Stimulated activated naive B cell treated with anti-CD40 and anti-IgM and Interleukin-4, amounts not matched to agents 10 μg/mL and 1 μg/mL and 100 μg/mL, for 72 hours (primary cell): ENCODE results near the gene TMEM164.

ENCODE experiments used
- ATAC-seq, 2 donors: fragments of 150-1000 bp; cut with Tn5 transposase; replicated peaks; 2 replicates each; pipeline ENCODE4 v1.10.0; 2021; ENCODE audit warnings: moderate library complexity in 1 of 2
- DNase-seq: peaks from one replicate; pipeline ENCODE4 v3.0.0; 2021
- H3K27ac Mint-ChIP-seq: one replicate; pipeline ENCODE4 v1.8.0; 2022; ENCODE audit warnings: mild to moderate bottlenecking, mixed read lengths
- H3K27me3 Mint-ChIP-seq, 2 donors: one replicate each; pipeline ENCODE4 v1.8.0; 2022; ENCODE audit warnings: mixed read lengths in 2 of 2
- H3K36me3 Mint-ChIP-seq, 2 donors: one replicate each; pipeline ENCODE4 v1.8.0; 2022; ENCODE audit warnings: mixed read lengths in 2 of 2, mild to moderate bottlenecking in 1 of 2
- H3K4me1 Mint-ChIP-seq, 2 donors: one replicate each; pipeline ENCODE4 v1.8.0; 2022; ENCODE audit warnings: mixed read lengths in 2 of 2, mild to moderate bottlenecking in 1 of 2
- H3K4me3 Mint-ChIP-seq, 2 donors: one replicate each; pipeline ENCODE4 v1.8.0; 2022; ENCODE audit warnings: mild to moderate bottlenecking in 2 of 2, mixed read lengths in 2 of 2, moderate library complexity in 1 of 2
- H3K9me3 Mint-ChIP-seq, 2 donors: one replicate each; pipeline ENCODE4 v1.8.0; 2022; ENCODE audit warnings: mixed read lengths in 2 of 2, mild to moderate bottlenecking in 1 of 2

TMEM164 gene

GRCh38 chrX:110013968-110014367 is 11.1 kb downstream of the TMEM164 start:
- Mint-ChIP-seq H3K9me3 (no peaks in the 10 kb centered on the region), H3K4me3 (no peak overlapping the region), H3K36me3 (peaks cover 15 to 20% of the 10 kb centered on the region in 2 donors), H3K4me1 (peaks cover 7 to 29% of the 10 kb centered on the region in 2 donors), H3K27me3 (no peaks in the 10 kb centered on the region), H3K27ac (no peak overlapping the region)
- ATAC-seq = no peak
- no peak for DNase-seq

GRCh38 chrX:110015032-110015431 is 12.1 kb downstream of the TMEM164 start:
- H3K9me3 Mint-ChIP-seq = no peaks in the 10 kb centered on the region
- H3K4me1 Mint-ChIP-seq = peaks cover 7 to 24% of the 10 kb centered on the region in 2 donors
- no peak overlapping the region for H3K4me3 Mint-ChIP-seq
- ATAC-seq = no peak
- DNase-seq = no peak
- H3K27ac Mint-ChIP-seq = no peak overlapping the region
- no peaks in the 10 kb centered on the region for H3K27me3 Mint-ChIP-seq
- peaks cover 14 to 18% of the 10 kb centered on the region in 2 donors for H3K36me3 Mint-ChIP-seq

- H3K27me3 Mint-ChIP-seq = no peaks in the 10 kb centered on the region
- peaks cover 6 to 15% of the 10 kb centered on the region in 2 donors for H3K4me1 Mint-ChIP-seq
- no peaks in the 10 kb centered on the region for H3K9me3 Mint-ChIP-seq
- H3K36me3 Mint-ChIP-seq = peaks cover 11 to 14% of the 10 kb centered on the region in 2 donors
- H3K4me3 Mint-ChIP-seq = no peak overlapping the region
- ATAC-seq (no peak), DNase-seq (no peak)
- H3K27ac Mint-ChIP-seq = no peak overlapping the region
Observed at GRCh38 chrX:110015915-110016314, 13.0 kb downstream of the TMEM164 start.

- Mint-ChIP-seq H3K9me3 (no peaks in the 10 kb centered on the region), H3K4me3 (no peak overlapping the region), H3K27ac (no peak overlapping the region), H3K27me3 (peaks cover 0 to under 1% of the 10 kb centered on the region in 2 donors), H3K36me3 (peaks cover 3 to 6% of the 10 kb centered on the region in 2 donors), H3K4me1 (peaks cover 9 to 12% of the 10 kb centered on the region in 2 donors)
- no peak for ATAC-seq
- DNase-seq = no peak
Observed at GRCh38 chrX:110020536-110020935, 17.6 kb downstream of the TMEM164 start.

- H3K9me3 Mint-ChIP-seq = no peaks in the 10 kb centered on the region
- no peak overlapping the region for H3K27ac Mint-ChIP-seq
- DNase-seq (no peak), ATAC-seq (no peak)
- H3K36me3 Mint-ChIP-seq = peaks cover 3 to 10% of the 10 kb centered on the region in 2 donors
- H3K4me3 Mint-ChIP-seq = no peak overlapping the region
- peaks cover 0 to 4% of the 10 kb centered on the region in 2 donors for H3K27me3 Mint-ChIP-seq
- peaks cover 14 to 18% of the 10 kb centered on the region in 2 donors for H3K4me1 Mint-ChIP-seq
Observed at GRCh38 chrX:110021258-110022022, 18.5 kb downstream of the TMEM164 start.

GRCh38 chrX:110022599-110023448 is 19.9 kb downstream of the TMEM164 start:
- no peaks in the 10 kb centered on the region for H3K9me3 Mint-ChIP-seq
- peaks cover 5% of the 10 kb centered on the region in 2 donors for H3K36me3 Mint-ChIP-seq
- H3K4me3 Mint-ChIP-seq = peak overlapping the region; percentile 12 to 41
- peaks cover 0 to 4% of the 10 kb centered on the region in 2 donors for H3K27me3 Mint-ChIP-seq
- DNase-seq (no peak), ATAC-seq (peak; percentile 79 to 87)
- H3K27ac Mint-ChIP-seq = peak overlapping the region; percentile 56
- H3K4me1 Mint-ChIP-seq = peaks cover 14 to 19% of the 10 kb centered on the region in 2 donors

GRCh38 chrX:110025395-110025794 is 22.5 kb downstream of the TMEM164 start:
- peaks cover 0 to 4% of the 10 kb centered on the region in 2 donors for H3K27me3 Mint-ChIP-seq
- no peak for ATAC-seq
- no peaks in the 10 kb centered on the region for H3K9me3 Mint-ChIP-seq
- H3K4me3 Mint-ChIP-seq = no peak overlapping the region
- no peak for DNase-seq
- H3K4me1 Mint-ChIP-seq = peaks cover 14 to 19% of the 10 kb centered on the region in 2 donors
- no peak overlapping the region for H3K27ac Mint-ChIP-seq
- H3K36me3 Mint-ChIP-seq = peaks cover 2 to 4% of the 10 kb centered on the region in 2 donors

- Mint-ChIP-seq H3K4me1 (peaks cover 16 to 19% of the 10 kb centered on the region in 2 donors), H3K9me3 (no peaks in the 10 kb centered on the region), H3K27ac (peak overlapping the region; percentile 26), H3K4me3 (no peak overlapping the region), H3K27me3 (peaks cover 0 to 4% of the 10 kb centered on the region in 2 donors), H3K36me3 (peaks cover 4 to 7% of the 10 kb centered on the region in 2 donors)
- DNase-seq (no peak), ATAC-seq (no peak)
Observed at GRCh38 chrX:110026099-110026844, 23.4 kb downstream of the TMEM164 start.

- no peaks in the 10 kb centered on the region for H3K9me3 Mint-ChIP-seq
Observed at GRCh38 chrX:110032534-110033147, 29.7 kb downstream of the TMEM164 start.

GRCh38 chrX:110034036-110034435 is 31.1 kb downstream of the TMEM164 start:
- peaks cover 13 to 19% of the 10 kb centered on the region in 2 donors for H3K36me3 Mint-ChIP-seq
- peaks cover 15 to 20% of the 10 kb centered on the region in 2 donors for H3K4me1 Mint-ChIP-seq
- H3K27ac Mint-ChIP-seq = no peak overlapping the region
- no peaks in the 10 kb centered on the region for H3K27me3 Mint-ChIP-seq
- ATAC-seq (no peak), DNase-seq (no peak)
- H3K9me3 Mint-ChIP-seq = no peaks in the 10 kb centered on the region
- no peak overlapping the region for H3K4me3 Mint-ChIP-seq

More at GRCh38 chrX:110032534-110033147, 29.7 kb downstream of the TMEM164 start:
- peaks cover 8 to 12% of the 10 kb centered on the region in 2 donors for H3K36me3 Mint-ChIP-seq
- H3K4me1 Mint-ChIP-seq = peaks cover 15% of the 10 kb centered on the region in 2 donors
- DNase-seq (no peak), ATAC-seq (no peak)
- H3K4me3 Mint-ChIP-seq = no peak overlapping the region
- H3K27ac Mint-ChIP-seq = no peak overlapping the region
- H3K27me3 Mint-ChIP-seq = no peaks in the 10 kb centered on the region

GRCh38 chrX:110036162-110037033 is 33.5 kb downstream of the TMEM164 start:
- no peak overlapping the region for H3K4me3 Mint-ChIP-seq
- no peaks in the 10 kb centered on the region for H3K27me3 Mint-ChIP-seq
- H3K4me1 Mint-ChIP-seq = peaks cover 15 to 20% of the 10 kb centered on the region in 2 donors
- no peak overlapping the region for H3K27ac Mint-ChIP-seq
- peaks cover 11 to 18% of the 10 kb centered on the region in 2 donors for H3K36me3 Mint-ChIP-seq
- ATAC-seq = peak; percentile 75 to 79
- DNase-seq = no peak
- no peaks in the 10 kb centered on the region for H3K9me3 Mint-ChIP-seq

GRCh38 chrX:110037178-110037577 is 34.3 kb downstream of the TMEM164 start:
- no peak overlapping the region for H3K4me3 Mint-ChIP-seq
- no peak for DNase-seq
- H3K9me3 Mint-ChIP-seq = no peaks in the 10 kb centered on the region
- H3K27me3 Mint-ChIP-seq = no peaks in the 10 kb centered on the region
- peaks cover 11 to 18% of the 10 kb centered on the region in 2 donors for H3K36me3 Mint-ChIP-seq
- ATAC-seq = no peak
- H3K27ac Mint-ChIP-seq = no peak overlapping the region
- H3K4me1 Mint-ChIP-seq = peaks cover 14 to 22% of the 10 kb centered on the region in 2 donors

- Mint-ChIP-seq H3K4me3 (no peak overlapping the region), H3K36me3 (peaks cover 11 to 18% of the 10 kb centered on the region in 2 donors), H3K27ac (no peak overlapping the region), H3K9me3 (no peaks in the 10 kb centered on the region), H3K27me3 (no peaks in the 10 kb centered on the region), H3K4me1 (peaks cover 11 to 30% of the 10 kb centered on the region in 2 donors)
- DNase-seq (no peak), ATAC-seq (no peak)
Observed at GRCh38 chrX:110038900-110039299, 36.0 kb downstream of the TMEM164 start.
